Gastrocnemius medialis (tissue), 4 donors: ENCODE results near the gene WASF2. TPM values are rescaled to one million over a fixed set of nuclear protein-coding genes. Genes with fewer than 3 reads are reported as not detected.

Experiments used
- ATAC-seq, 2 donors: fragments of 150-250 bp; one replicate each; pipeline ENCODE4 v1.9.1; 2016
- DNase-seq, 2 donors: peaks; one replicate each; pipeline ENCODE4 v3.0.0-alpha.2; 2019
- H3K27ac ChIP-seq, 4 donors: fragments of 200-600 bp; sonication (generic); 1 replicate in 1 of 4; 2 replicates in 3 of 4; pipeline ENCODE4 v1.5.1; 2016 to 2018; ENCODE audit warnings: mild to moderate bottlenecking in 2 of 4, moderate library complexity in 1 of 4
- H3K27me3 ChIP-seq, 3 donors: fragments of 200-600 bp; sonication (generic) in 2 of 3; 1 replicate in 1 of 3; 2 replicates in 2 of 3; pipeline versions ENCODE4 v1.5.1 to v1.6.0; 2016 to 2019; ENCODE audit warnings: mild to moderate bottlenecking in 1 of 3, moderate library complexity in 1 of 3
- H3K36me3 ChIP-seq, 2 donors: fragments of 200-600 bp; sonication (generic) in 1 of 2; one replicate each; pipeline ENCODE4 v1.5.1; 2017 to 2018
- H3K4me1 ChIP-seq, 2 donors: fragments of 200-600 bp; sonication (generic) in 1 of 2; one replicate each; pipeline ENCODE4 v1.5.1; 2016 to 2017; ENCODE audit warnings: mild to moderate bottlenecking in 2 of 2
- H3K4me3 ChIP-seq, 4 donors: fragments of 200-600 bp; sonication (generic) in 3 of 4; 1 replicate in 1 of 4; 2 replicates in 3 of 4; pipeline ENCODE4 v1.5.1; 2016 to 2019; ENCODE audit warnings: mild to moderate bottlenecking in 2 of 4
- H3K9me3 ChIP-seq, 3 donors: fragments of 200-600 bp; sonication (generic) in 2 of 3; 1 replicate in 1 of 3; 2 replicates in 2 of 3; pipeline ENCODE4 v1.5.1; 2016 to 2019
- POLR2A ChIP-seq, 2 donors: fragments of 450-650 bp; IDR thresholded peaks; one replicate each; pipeline ENCODE4 v1.6.1; 2017; ENCODE audit warnings: antibody characterized with exemption in 2 of 2, mild to moderate bottlenecking in 2 of 2, moderate library complexity in 2 of 2
- in situ Hi-C, 4 donors: fragments of 200-750 bp; cut with MboI; loops; one replicate each; pipeline versions ENCODE4 v1.15.0 to v1.8.0; 2017; ENCODE audit warnings: low sequenced_read_pairs in 4 of 4
- intact Hi-C: fragments of 100-400 bp; cut with DNase I; formaldehyde crosslinking; loops from one replicate; pipeline ENCODE4 v1.15.1; 2023; ENCODE audit warnings: low total_unique reads
- total RNA-seq, 4 donors: library from RNA; depleted of rRNA; stranded (reverse); fragments of >200 nt; gene quantifications; one replicate each; pipeline versions ENCODE4 v1.1.0 to v1.2.3, GENCODE V29; 2016
- TF ChIP-seq, protein P1 (sequence below), 5 experiments: fragments of 450-650 bp in 3 of 5; fragments of 200-600 bp in 2 of 5; sonication (generic) in 2 of 5; IDR thresholded peaks in 4 of 5; conservative IDR thresholded peaks in 1 of 5; 1 replicate in 4 of 5; 2 replicates in 1 of 5; pipeline ENCODE4 v1.5.1; 2016 to 2019; ENCODE audit warnings: antibody characterized with exemption in 5 of 5, mild to moderate bottlenecking in 3 of 5, moderate library complexity in 3 of 5

Gene WASF2
- total RNA-seq, 4 donors from 2014 or later, result 10.6 to 16.7 (median 13.3) TPM

DNA sequence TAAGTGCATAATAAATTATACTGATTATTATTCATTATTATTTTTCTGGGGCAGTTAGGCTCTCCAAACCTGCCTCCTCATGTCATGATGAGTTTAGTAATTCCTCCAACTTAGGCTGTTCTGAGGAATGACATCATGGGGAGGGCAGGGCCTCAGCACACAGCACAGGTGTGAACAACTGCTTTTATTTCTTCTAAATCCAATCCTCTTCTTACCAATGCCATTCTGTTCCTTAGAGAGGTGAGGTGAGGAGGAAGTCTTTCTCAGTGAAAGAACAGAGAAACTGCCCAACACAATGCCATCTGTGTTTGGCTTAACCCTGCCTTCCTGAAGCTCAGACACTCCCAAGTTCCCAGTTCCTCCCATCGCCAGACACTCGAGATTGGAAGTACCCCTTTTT, 45.4 kb upstream of the WASF2 start:
- ATAC-seq (no peak), DNase-seq (no peak)
- H3K9me3 ChIP-seq, result no peaks in the 10 kb centered on the region
- peak overlapping the region; percentile 84 to 100 (median 94) for H3K27ac ChIP-seq
- no peak overlapping the region for H3K4me3 ChIP-seq
- TF ChIP-seq, protein P1, sequence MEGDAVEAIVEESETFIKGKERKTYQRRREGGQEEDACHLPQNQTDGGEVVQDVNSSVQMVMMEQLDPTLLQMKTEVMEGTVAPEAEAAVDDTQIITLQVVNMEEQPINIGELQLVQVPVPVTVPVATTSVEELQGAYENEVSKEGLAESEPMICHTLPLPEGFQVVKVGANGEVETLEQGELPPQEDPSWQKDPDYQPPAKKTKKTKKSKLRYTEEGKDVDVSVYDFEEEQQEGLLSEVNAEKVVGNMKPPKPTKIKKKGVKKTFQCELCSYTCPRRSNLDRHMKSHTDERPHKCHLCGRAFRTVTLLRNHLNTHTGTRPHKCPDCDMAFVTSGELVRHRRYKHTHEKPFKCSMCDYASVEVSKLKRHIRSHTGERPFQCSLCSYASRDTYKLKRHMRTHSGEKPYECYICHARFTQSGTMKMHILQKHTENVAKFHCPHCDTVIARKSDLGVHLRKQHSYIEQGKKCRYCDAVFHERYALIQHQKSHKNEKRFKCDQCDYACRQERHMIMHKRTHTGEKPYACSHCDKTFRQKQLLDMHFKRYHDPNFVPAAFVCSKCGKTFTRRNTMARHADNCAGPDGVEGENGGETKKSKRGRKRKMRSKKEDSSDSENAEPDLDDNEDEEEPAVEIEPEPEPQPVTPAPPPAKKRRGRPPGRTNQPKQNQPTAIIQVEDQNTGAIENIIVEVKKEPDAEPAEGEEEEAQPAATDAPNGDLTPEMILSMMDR (IDR thresholded peaks at IDR 0.05 in 4 of 5, conservative IDR thresholded peaks at IDR 0.05 in 1 of 5), result no peak
- no peak for TF ChIP-seq POLR2A (IDR thresholded peaks at IDR 0.05)
- intact Hi-C loops, result no loop called here
- in situ Hi-C loops, result no loop called here
- no peaks in the 10 kb centered on the region for H3K27me3 ChIP-seq
- H3K4me1 ChIP-seq, result peaks cover 35 to 44% of the 10 kb centered on the region in 2 donors
- H3K36me3 ChIP-seq, result peaks cover 0 to 24% of the 10 kb centered on the region in 2 donors

- Histone ChIP-seq H3K4me1 (peaks cover 33 to 43% of the 10 kb centered on the region in 2 donors), H3K36me3 (peaks cover 0 to 24% of the 10 kb centered on the region in 2 donors), H3K27me3 (no peaks in the 10 kb centered on the region), H3K4me3 (no peak overlapping the region), H3K9me3 (no peaks in the 10 kb centered on the region), H3K27ac (peak overlapping the region; percentile 3 to 95 (median 90))
- DNase-seq, result no peak
- intact Hi-C loops (no loop called here), in situ Hi-C loops (no loop called here)
- TF ChIP-seq, protein P1 (IDR thresholded peaks at IDR 0.05 in 4 of 5, conservative IDR thresholded peaks at IDR 0.05 in 1 of 5), result no peak
- TF ChIP-seq POLR2A (IDR thresholded peaks at IDR 0.05), result no peak
- no peak for ATAC-seq
These were observed 42.2 kb upstream of the WASF2 start for GRCh38 chr1:27531959-27532685.

- no peak for TF ChIP-seq POLR2A (IDR thresholded peaks at IDR 0.05)
- H3K36me3 ChIP-seq, result peaks cover 0 to 24% of the 10 kb centered on the region in 2 donors
- in situ Hi-C loops, result no loop called here
These were observed 40.2 kb upstream of the WASF2 start for GRCh38 chr1:27530192-27530591.

GRCh38 chr1:27529704-27530018, 39.7 kb upstream of the WASF2 start:
- DNase-seq, result no peak
- Histone ChIP-seq H3K9me3 (no peaks in the 10 kb centered on the region), H3K27ac (peak overlapping the region; percentile 86 to 95 (median 90)), H3K4me1 (peaks cover 46 to 49% of the 10 kb centered on the region in 2 donors), H3K36me3 (peaks cover 0 to 23% of the 10 kb centered on the region in 2 donors), H3K27me3 (no peaks in the 10 kb centered on the region), H3K4me3 (no peak overlapping the region)
- in situ Hi-C loops, result no loop called here
- ATAC-seq, result no peak
- intact Hi-C loops, result loop anchor here (5.0 to 10.0 kb wide), 2 partner anchors 37 to 125 kb away; partner anchors contain the start of gene WASF2
- TF ChIP-seq POLR2A (IDR thresholded peaks at IDR 0.05), result no peak
- TF ChIP-seq, protein P1 (IDR thresholded peaks at IDR 0.05 in 4 of 5, conservative IDR thresholded peaks at IDR 0.05 in 1 of 5), result no peak

More at GRCh38 chr1:27530192-27530591, 40.2 kb upstream of the WASF2 start:
- Histone ChIP-seq H3K27ac (peak overlapping the region; percentile 86 to 95 (median 90)), H3K4me3 (no peak overlapping the region), H3K9me3 (no peaks in the 10 kb centered on the region), H3K4me1 (peaks cover 41 to 46% of the 10 kb centered on the region in 2 donors), H3K27me3 (no peaks in the 10 kb centered on the region)
- DNase-seq (no peak), ATAC-seq (no peak)
- intact Hi-C loops, result no loop called here

GRCh38 chr1:27528818-27529703, 39.1 kb upstream of the WASF2 start:
- peak; percentile 27 to 28 for TF ChIP-seq POLR2A (IDR thresholded peaks at IDR 0.05)
- TF ChIP-seq, protein P1 (IDR thresholded peaks at IDR 0.05 in 4 of 5, conservative IDR thresholded peaks at IDR 0.05 in 1 of 5), result no peak
- ATAC-seq (peak; percentile 62 to 70), DNase-seq (peak; percentile 73 to 82)
- Histone ChIP-seq H3K36me3 (peaks cover 0 to 17% of the 10 kb centered on the region in 2 donors), H3K27ac (peak overlapping the region; percentile 86 to 95 (median 90)), H3K4me3 (peak overlapping the region; percentile 44 to 65 (median 58)), H3K4me1 (peaks cover 50 to 54% of the 10 kb centered on the region in 2 donors), H3K9me3 (no peaks in the 10 kb centered on the region), H3K27me3 (no peaks in the 10 kb centered on the region)
- in situ Hi-C loops, result no loop called here
- intact Hi-C loops, result loop anchor here (1.0 to 10.0 kb wide), 3 partner anchors 37 to 124 kb away; partner anchors contain the start of genes AHDC1 and WASF2
